ENCODE results near the gene KRTAP4-12. TPM values are rescaled to one million over a fixed set of nuclear protein-coding genes. Genes with fewer than 3 reads are reported as not detected.
"Not testable (repeated sequence)": the region's sequence is repeated elsewhere in the genome, so short reads cannot be mapped to it uniquely, and the experiment has no call there.

The KRTAP4-12 gene
- total and polyA plus RNA-seq, 4 donors = not detected

GRCh38 chr17:41116297-41116696 lies 7.7 kb downstream of the KRTAP4-12 start:
- no peaks in the 10 kb centered on the region for H3K4me1 ChIP-seq (ENCODE audit: control insufficient read depth, insufficient read depth, low read length)
- H3K27me3 ChIP-seq (ENCODE audit: control insufficient read depth, insufficient read depth, low read length) = no peaks in the 10 kb centered on the region
- no peak overlapping the region for H3K27ac ChIP-seq (ENCODE audit: low read depth, low read length)
- DNase-seq (ENCODE audit: low read depth in 4 of 6, low spot score in 6 of 6) = no peak
- H3K4me3 ChIP-seq (ENCODE audit: low read depth, low read length) = no peak overlapping the region
- 40% methylated on average over 2 of the region's 5 CpGs for WGBS (ENCODE audit: insufficient coverage)
- H3K9me3 ChIP-seq (ENCODE audit: control insufficient read depth, insufficient read depth, low read length) = peaks cover 2% of the 10 kb centered on the region
- H3K36me3 ChIP-seq (ENCODE audit: control insufficient read depth, insufficient read depth, low read length) = no peaks in the 10 kb centered on the region

- no CpG with 5 or more reads among the region's 2 CpGs for WGBS (ENCODE audit: insufficient coverage)
- no peaks in the 10 kb centered on the region for H3K36me3 ChIP-seq (ENCODE audit: control insufficient read depth, insufficient read depth, low read length)
Measured at GRCh38 chr17:41111151-41111885, 12.7 kb downstream of the KRTAP4-12 start.

GRCh38 chr17:41108728-41109386 lies 15.1 kb downstream of the KRTAP4-12 start:
- not testable (repeated sequence) for H3K4me3 ChIP-seq (ENCODE audit: low read depth, low read length); H3K9me3 ChIP-seq (ENCODE audit: control insufficient read depth, insufficient read depth, low read length); H3K4me1 ChIP-seq (ENCODE audit: control insufficient read depth, insufficient read depth, low read length); H3K27me3 ChIP-seq (ENCODE audit: control insufficient read depth, insufficient read depth, low read length); H3K27ac ChIP-seq (ENCODE audit: low read depth, low read length); DNase-seq (ENCODE audit: low read depth in 4 of 6, low spot score in 6 of 6); H3K36me3 ChIP-seq (ENCODE audit: control insufficient read depth, insufficient read depth, low read length)
- no CpG with 5 or more reads among the region's 1 CpG for WGBS (ENCODE audit: insufficient coverage)

More at GRCh38 chr17:41111151-41111885, 12.7 kb downstream of the KRTAP4-12 start:
- Histone ChIP-seq H3K9me3 (ENCODE audit: control insufficient read depth, insufficient read depth, low read length) (peaks cover 2% of the 10 kb centered on the region), H3K27ac (ENCODE audit: low read depth, low read length) (no peak overlapping the region), H3K4me1 (ENCODE audit: control insufficient read depth, insufficient read depth, low read length) (no peaks in the 10 kb centered on the region), H3K27me3 (ENCODE audit: control insufficient read depth, insufficient read depth, low read length) (no peaks in the 10 kb centered on the region), H3K4me3 (ENCODE audit: low read depth, low read length) (no peak overlapping the region)
- no peak for DNase-seq (ENCODE audit: low read depth in 4 of 6, low spot score in 6 of 6)

GRCh38 chr17:41107941-41108450 lies 16.0 kb downstream of the KRTAP4-12 start:
- no peak for DNase-seq (ENCODE audit: low read depth in 4 of 6, low spot score in 6 of 6)
- 89% methylated on average over 1 of the region's 1 CpG for WGBS (ENCODE audit: insufficient coverage)

GRCh38 chr17:41105347-41105746 lies 18.6 kb downstream of the KRTAP4-12 start, which contains the start of gene KRTAP4-9:
KRTAP4-9 (plus strand) TSS chr17:41105389; CDS start chr17:41105389, 0 bp downstream.
- DNase-seq (ENCODE audit: low read depth in 4 of 6, low spot score in 6 of 6); H3K4me3 ChIP-seq (ENCODE audit: low read depth, low read length): not testable (repeated sequence)

More at GRCh38 chr17:41107941-41108450, 16.0 kb downstream of the KRTAP4-12 start:
- Histone ChIP-seq H3K9me3 (ENCODE audit: control insufficient read depth, insufficient read depth, low read length) (no peaks in the 10 kb centered on the region), H3K36me3 (ENCODE audit: control insufficient read depth, insufficient read depth, low read length) (no peaks in the 10 kb centered on the region), H3K4me1 (ENCODE audit: control insufficient read depth, insufficient read depth, low read length) (no peaks in the 10 kb centered on the region), H3K4me3 (ENCODE audit: low read depth, low read length) (no peak overlapping the region), H3K27ac (ENCODE audit: low read depth, low read length) (no peak overlapping the region), H3K27me3 (ENCODE audit: control insufficient read depth, insufficient read depth, low read length) (no peaks in the 10 kb centered on the region)

GRCh38 chr17:41104386-41105038 lies 19.5 kb downstream of the KRTAP4-12 start:
- not testable (repeated sequence) for DNase-seq (ENCODE audit: low read depth in 4 of 6, low spot score in 6 of 6); H3K4me1 ChIP-seq (ENCODE audit: control insufficient read depth, insufficient read depth, low read length); H3K27ac ChIP-seq (ENCODE audit: low read depth, low read length); H3K36me3 ChIP-seq (ENCODE audit: control insufficient read depth, insufficient read depth, low read length); H3K27me3 ChIP-seq (ENCODE audit: control insufficient read depth, insufficient read depth, low read length); H3K4me3 ChIP-seq (ENCODE audit: low read depth, low read length); H3K9me3 ChIP-seq (ENCODE audit: control insufficient read depth, insufficient read depth, low read length)
- WGBS (ENCODE audit: insufficient coverage) = no CpG with 5 or more reads among the region's 2 CpGs

More at GRCh38 chr17:41105347-41105746, 18.6 kb downstream of the KRTAP4-12 start, which contains the start of gene KRTAP4-9:
- 69% methylated on average over 9 of the region's 10 CpGs for WGBS (ENCODE audit: insufficient coverage)
- H3K4me1 ChIP-seq (ENCODE audit: control insufficient read depth, insufficient read depth, low read length); H3K9me3 ChIP-seq (ENCODE audit: control insufficient read depth, insufficient read depth, low read length); H3K36me3 ChIP-seq (ENCODE audit: control insufficient read depth, insufficient read depth, low read length); H3K27me3 ChIP-seq (ENCODE audit: control insufficient read depth, insufficient read depth, low read length); H3K27ac ChIP-seq (ENCODE audit: low read depth, low read length): not testable (repeated sequence)

- no peaks in the 10 kb centered on the region for H3K9me3 ChIP-seq (ENCODE audit: control insufficient read depth, insufficient read depth, low read length)
- no peak overlapping the region for H3K4me3 ChIP-seq (ENCODE audit: low read depth, low read length)
- H3K4me1 ChIP-seq (ENCODE audit: control insufficient read depth, insufficient read depth, low read length) = no peaks in the 10 kb centered on the region
- H3K36me3 ChIP-seq (ENCODE audit: control insufficient read depth, insufficient read depth, low read length) = no peaks in the 10 kb centered on the region
- no peaks in the 10 kb centered on the region for H3K27me3 ChIP-seq (ENCODE audit: control insufficient read depth, insufficient read depth, low read length)
- no peak for DNase-seq (ENCODE audit: low read depth in 4 of 6, low spot score in 6 of 6)
- WGBS (ENCODE audit: insufficient coverage) = no CpG with 5 or more reads among the region's 1 CpG
- no peak overlapping the region for H3K27ac ChIP-seq (ENCODE audit: low read depth, low read length)
Measured at GRCh38 chr17:41103896-41104295, 20.1 kb downstream of the KRTAP4-12 start.

GRCh38 chr17:41101586-41102259 lies 22.3 kb downstream of the KRTAP4-12 start, which contains the start of gene KRTAP4-16:
KRTAP4-16 (minus strand) TSS chr17:41102209; CDS start chr17:41102209, 0 bp downstream.
- no peaks in the 10 kb centered on the region for H3K36me3 ChIP-seq (ENCODE audit: control insufficient read depth, insufficient read depth, low read length)
- no peaks in the 10 kb centered on the region for H3K27me3 ChIP-seq (ENCODE audit: control insufficient read depth, insufficient read depth, low read length)
- WGBS (ENCODE audit: insufficient coverage) = 43% methylated on average over 9 of the region's 10 CpGs
- H3K9me3 ChIP-seq (ENCODE audit: control insufficient read depth, insufficient read depth, low read length) = no peaks in the 10 kb centered on the region
- H3K4me1 ChIP-seq (ENCODE audit: control insufficient read depth, insufficient read depth, low read length) = no peaks in the 10 kb centered on the region
- H3K27ac ChIP-seq (ENCODE audit: low read depth, low read length) = no peak within 1 kb of the TSS
- H3K4me3 ChIP-seq (ENCODE audit: low read depth, low read length) = no peak within 1 kb of the TSS
- no peak for DNase-seq (ENCODE audit: low read depth in 4 of 6, low spot score in 6 of 6)

All from spinal cord (tissue), 10 donors.